Spleen (tissue), 11 donors: ENCODE results near the gene ZFPL1. TPM values are rescaled to one million over a fixed set of nuclear protein-coding genes. Genes with fewer than 3 reads are reported as not detected.

ENCODE experiments used
- DNase-seq: peaks from one replicate; pipeline ENCODE4 v3.0.0-alpha.2; 2020
- H3K27ac ChIP-seq, 8 donors: fragments of 200-600 bp; sonication (generic) in 7 of 8; 1 replicate in 4 of 8; 2 replicates in 4 of 8; pipeline versions ENCODE4 v1.5.0 to v1.8.0; 2016 to 2021; ENCODE audit warnings: inconsistent platforms in 4 of 8, mild to moderate bottlenecking in 4 of 8, moderate library complexity in 1 of 8
- H3K27me3 ChIP-seq, 7 donors: fragments of 200-600 bp; sonication (generic) in 6 of 7; replicated peaks in 1 of 7; 1 replicate in 4 of 7; 2 replicates in 3 of 7; pipeline versions ENCODE4 v1.5.0 to v1.8.0; 2016 to 2021; ENCODE audit warnings: inconsistent platforms in 3 of 7, mild to moderate bottlenecking in 1 of 7
- H3K36me3 ChIP-seq, 6 donors: fragments of 200-600 bp; sonication (generic) in 5 of 6; 1 replicate in 4 of 6; 2 replicates in 2 of 6; pipeline versions ENCODE4 v1.5.0 to v1.8.0; 2016 to 2021; ENCODE audit warnings: inconsistent platforms in 2 of 6
- H3K4me1 ChIP-seq, 6 donors: fragments of 200-600 bp; sonication (generic) in 5 of 6; 1 replicate in 3 of 6; 2 replicates in 3 of 6; pipeline versions ENCODE4 v1.5.0 to v1.8.0; 2016 to 2021; ENCODE audit warnings: inconsistent platforms in 3 of 6
- H3K4me3 ChIP-seq, 8 donors: fragments of 200-600 bp; sonication (generic) in 7 of 8; 1 replicate in 4 of 8; 2 replicates in 4 of 8; pipeline versions ENCODE4 v1.5.0 to v1.8.0; 2016 to 2021; ENCODE audit warnings: inconsistent platforms in 4 of 8, mild to moderate bottlenecking in 4 of 8, moderate library complexity in 2 of 8
- H3K9me3 ChIP-seq, 8 donors: fragments of 200-600 bp; sonication (generic) in 7 of 8; 1 replicate in 4 of 8; 2 replicates in 4 of 8; pipeline versions ENCODE4 v1.5.0 to v1.8.0; 2016 to 2021; ENCODE audit warnings: inconsistent platforms in 4 of 8
- POLR2A ChIP-seq, 3 donors: fragments of 450-650 bp; IDR thresholded peaks; one replicate each; pipeline ENCODE4 v1.5.1; 2017; ENCODE audit warnings: antibody characterized with exemption in 3 of 3, mild to moderate bottlenecking in 1 of 3
- POLR2AphosphoS5 ChIP-seq, 3 donors: sonication (generic); formaldehyde crosslinking; IDR thresholded peaks; one replicate each; pipeline ENCODE4 v1.5.1; 2017; ENCODE audit warnings: antibody characterized with exemption in 3 of 3
- WGBS, 5 donors: extraction: QIAGEN DNeasy Blood & Tissue Kit in 3 of 5; methylation state at CpG; one replicate each; pipeline versions ENCODE4 v1.1.5 to v1.1.7; 2013 to 2018; 5-methylcytosine and 5-hydroxymethylcytosine counted together
- intact Hi-C: fragments of 100-400 bp; cut with DNase I; formaldehyde crosslinking; loops from one replicate; pipeline ENCODE4 v1.15.0; 2023; ENCODE audit warnings: low total_unique reads
- polyA plus RNA-seq, 3 donors: library from polyadenylated mRNA; stranded (reverse); fragments of 200-250 nt; gene quantifications; one replicate each; pipeline ENCODE4 v1.2.1, GENCODE V29; 2013
- total RNA-seq, 7 donors: library from RNA; depleted of rRNA in 3 of 7; stranded (reverse); fragments of >200 nt in 3 of 7; fragmentation: NEBNext Ultra II Directional in 4 of 7; extraction: Animal tissue kit (Norgen Biotek cat#: 25700) in 4 of 7; gene quantifications; one replicate each; pipeline versions ENCODE4 v1.1.0 to v1.2.1, GENCODE V29; 2016 to 2021
- TF ChIP-seq, protein P1 (sequence below), 11 experiments: fragments of 200-600 bp in 7 of 11; fragments of 450-650 bp in 4 of 11; sonication (generic) in 4 of 11; IDR thresholded peaks in 8 of 11; conservative IDR thresholded peaks in 3 of 11; 1 replicate in 7 of 11; 2 replicates in 4 of 11; pipeline versions ENCODE4 v1.4.0 to v1.8.0; 2016 to 2021; ENCODE audit warnings: antibody characterized with exemption in 11 of 11, inconsistent platforms in 4 of 11, mild to moderate bottlenecking in 1 of 11
- donor health status: healthy with polysubstance abuse.
- donor health status: DM: no; HTN: no; CAD: no; lungs with moderate emphysema.
- donor health status: DM: no; HTN: no; CAD: no.
- donor health status: Bipolar disorder and iron deficiency.
- donor health status: healthy.
- donor health status: DM: no; HTN: no; CAD: no.
- donor health status: DM: yes; HTN: yes; CAD: no.

The ZFPL1 gene
- total and polyA plus RNA-seq, 10 donors: 23.5 to 52.0 (median 29.9) TPM

DNA sequence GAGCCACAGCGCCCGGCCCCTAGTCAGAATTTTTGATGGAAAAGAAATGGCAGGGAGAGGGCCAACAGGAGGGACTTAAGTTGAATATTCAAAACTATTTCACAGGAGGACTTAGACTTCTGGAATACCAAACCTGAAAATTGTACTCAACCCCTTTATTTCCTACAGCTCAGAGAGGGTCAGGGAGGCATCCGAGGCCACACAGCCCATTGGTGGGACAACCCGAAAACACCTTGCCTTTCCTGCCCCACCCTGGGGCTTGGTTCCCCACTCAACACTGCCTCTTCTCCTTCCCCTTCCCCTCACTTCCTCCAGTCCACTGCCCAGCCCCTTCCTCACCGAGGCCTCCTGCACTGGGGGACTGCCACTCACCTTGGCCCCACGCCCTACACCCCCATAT, 27.0 kb upstream of the ZFPL1 start:
- 87 to 92% (median 88%) methylated on average over 6 of the region's 6 CpGs for whole genome bisulfite sequencing, 5 donors
- Histone ChIP-seq H3K27ac (no peak overlapping the region), H3K4me3 (no peak overlapping the region), H3K27me3 (no peaks in the 10 kb centered on the region), H3K9me3 (no peaks in the 10 kb centered on the region), H3K36me3 (no peaks in the 10 kb centered on the region), H3K4me1 (peaks cover 0 to 13% (median 6%) of the 10 kb centered on the region in 6 donors)
- no peak for DNase-seq
- TF ChIP-seq POLR2AphosphoS5 (IDR thresholded peaks at IDR 0.05): no peak
- intact Hi-C loops: no loop called here

DNA sequence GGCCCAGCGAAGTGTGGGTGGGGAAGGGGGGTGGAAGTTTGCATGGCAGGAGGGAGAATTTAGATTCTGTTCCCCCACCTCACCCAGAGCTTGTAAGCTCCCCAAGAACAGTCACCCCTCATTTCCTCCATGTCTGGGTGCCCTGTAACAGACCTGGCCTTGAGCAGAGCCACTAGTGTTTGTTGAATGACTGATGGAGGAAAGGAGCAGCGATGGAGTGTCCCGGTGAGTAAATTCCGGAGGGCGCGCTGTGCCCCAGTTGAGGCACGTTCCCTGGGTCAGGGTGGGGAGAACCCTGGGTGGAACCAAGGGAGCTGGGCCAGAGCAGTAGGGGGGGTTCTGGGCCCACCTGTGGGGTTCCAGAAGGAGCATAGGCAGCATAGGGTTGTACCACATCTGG, 26.5 kb upstream of the ZFPL1 start:
- no peaks in the 10 kb centered on the region for H3K9me3 ChIP-seq
- 87 to 95% (median 93%) methylated on average over 7 of the region's 7 CpGs for WGBS, 5 donors
- no peaks in the 10 kb centered on the region for H3K27me3 ChIP-seq
- TF ChIP-seq POLR2A (IDR thresholded peaks at IDR 0.05) (no peak), POLR2AphosphoS5 (IDR thresholded peaks at IDR 0.05) (no peak)
- TF ChIP-seq, protein P1, sequence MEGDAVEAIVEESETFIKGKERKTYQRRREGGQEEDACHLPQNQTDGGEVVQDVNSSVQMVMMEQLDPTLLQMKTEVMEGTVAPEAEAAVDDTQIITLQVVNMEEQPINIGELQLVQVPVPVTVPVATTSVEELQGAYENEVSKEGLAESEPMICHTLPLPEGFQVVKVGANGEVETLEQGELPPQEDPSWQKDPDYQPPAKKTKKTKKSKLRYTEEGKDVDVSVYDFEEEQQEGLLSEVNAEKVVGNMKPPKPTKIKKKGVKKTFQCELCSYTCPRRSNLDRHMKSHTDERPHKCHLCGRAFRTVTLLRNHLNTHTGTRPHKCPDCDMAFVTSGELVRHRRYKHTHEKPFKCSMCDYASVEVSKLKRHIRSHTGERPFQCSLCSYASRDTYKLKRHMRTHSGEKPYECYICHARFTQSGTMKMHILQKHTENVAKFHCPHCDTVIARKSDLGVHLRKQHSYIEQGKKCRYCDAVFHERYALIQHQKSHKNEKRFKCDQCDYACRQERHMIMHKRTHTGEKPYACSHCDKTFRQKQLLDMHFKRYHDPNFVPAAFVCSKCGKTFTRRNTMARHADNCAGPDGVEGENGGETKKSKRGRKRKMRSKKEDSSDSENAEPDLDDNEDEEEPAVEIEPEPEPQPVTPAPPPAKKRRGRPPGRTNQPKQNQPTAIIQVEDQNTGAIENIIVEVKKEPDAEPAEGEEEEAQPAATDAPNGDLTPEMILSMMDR (IDR thresholded peaks at IDR 0.05 in 8 of 11, conservative IDR thresholded peaks at IDR 0.05 in 3 of 11): no peak
- peaks cover 0 to 13% (median 6%) of the 10 kb centered on the region in 6 donors for H3K4me1 ChIP-seq
- intact Hi-C loops: no loop called here
- H3K4me3 ChIP-seq: no peak overlapping the region
- no peaks in the 10 kb centered on the region for H3K36me3 ChIP-seq
- DNase-seq: no peak
- no peak overlapping the region for H3K27ac ChIP-seq

DNA sequence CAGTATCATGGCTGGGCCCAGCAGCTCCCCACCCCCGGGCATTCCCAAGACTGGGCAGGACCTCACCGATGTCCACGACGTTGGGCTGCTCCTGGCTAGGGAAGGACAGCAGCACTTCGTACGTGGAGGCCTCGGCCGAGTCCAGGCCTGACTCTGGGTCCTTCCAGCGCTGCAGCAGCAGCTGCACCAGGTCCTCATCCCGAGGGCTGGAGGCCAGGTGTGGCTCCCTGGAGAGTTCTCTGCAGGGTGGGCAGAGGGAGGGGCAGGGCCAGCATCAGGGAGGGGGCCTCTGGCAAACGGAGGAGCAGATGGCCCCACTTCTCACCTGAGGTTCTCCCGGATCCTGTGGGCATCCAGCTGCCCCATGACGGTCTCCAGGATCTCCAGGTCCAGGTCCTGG, 26.0 kb upstream of the ZFPL1 start:
- Histone ChIP-seq H3K36me3 (no peaks in the 10 kb centered on the region), H3K4me3 (no peak overlapping the region), H3K4me1 (peaks cover 0 to 13% (median 6%) of the 10 kb centered on the region in 6 donors), H3K27ac (no peak overlapping the region), H3K27me3 (no peaks in the 10 kb centered on the region), H3K9me3 (no peaks in the 10 kb centered on the region)
- intact Hi-C loops: no loop called here
- DNase-seq: no peak
- TF ChIP-seq POLR2AphosphoS5 (IDR thresholded peaks at IDR 0.05): no peak
- TF ChIP-seq, protein P1 (IDR thresholded peaks at IDR 0.05 in 8 of 11, conservative IDR thresholded peaks at IDR 0.05 in 3 of 11): no peak
- no peak for TF ChIP-seq POLR2A (IDR thresholded peaks at IDR 0.05)
- WGBS, 5 donors: 66 to 85% (median 79%) methylated on average over 4 to 13 of the region's 13 CpGs

DNA sequence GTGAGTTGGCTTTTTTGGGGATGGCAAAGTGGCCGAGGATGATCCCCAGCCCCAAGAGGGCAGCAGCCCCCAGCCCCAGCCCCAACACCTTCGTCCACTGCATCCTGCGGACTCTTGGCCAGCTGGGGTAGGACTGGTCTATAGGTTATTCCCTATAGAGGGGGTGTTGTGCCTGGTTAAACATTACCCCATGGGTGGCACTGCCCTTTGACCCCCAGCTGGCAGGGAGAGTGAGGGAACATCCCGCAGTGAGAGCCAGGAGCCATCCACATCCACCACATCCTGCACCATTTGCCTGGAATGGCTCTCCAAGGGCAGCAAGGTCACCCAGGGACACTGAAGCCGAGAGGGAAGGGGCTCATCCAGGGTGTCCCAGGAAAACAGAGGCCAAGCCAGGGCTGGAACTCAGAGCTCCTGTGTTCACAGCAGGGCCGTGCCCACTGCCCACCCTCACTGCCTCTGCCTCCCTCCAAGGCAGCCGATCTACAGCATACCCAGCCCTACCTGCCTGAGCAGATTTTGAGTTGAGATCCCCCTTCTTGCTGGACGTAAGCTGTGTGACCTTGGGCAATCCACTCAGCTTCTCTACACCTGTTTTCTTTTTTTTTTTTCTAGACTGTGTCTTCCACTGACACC, 25.5 kb upstream of the ZFPL1 start, which contains the start of gene NAALADL1:
Gene NAALADL1 (minus strand): TSS at position 135 of the 636 bp plus-strand sequence. CDS start 32 bp downstream, at position 103.
- H3K4me1 ChIP-seq: peaks cover 0 to 9% (median 6%) of the 10 kb centered on the region in 6 donors
- no peak within 1 kb of the TSS for H3K27ac ChIP-seq
- H3K4me3 ChIP-seq: no peak within 1 kb of the TSS
- WGBS, 5 donors: 68 to 94% (median 86%) methylated on average over 4 to 8 of the region's 8 CpGs
- no peaks in the 10 kb centered on the region for H3K9me3 ChIP-seq
- intact Hi-C loops: no loop called here
- no peaks in the 10 kb centered on the region for H3K27me3 ChIP-seq
- H3K36me3 ChIP-seq: no peaks in the 10 kb centered on the region
- TF ChIP-seq, protein P1 (IDR thresholded peaks at IDR 0.05 in 8 of 11, conservative IDR thresholded peaks at IDR 0.05 in 3 of 11): no peak
- DNase-seq: no peak
